ENCODE results near the gene MYG1.
"Not testable (repeated sequence)": the region's sequence is repeated elsewhere in the genome, so short reads cannot be mapped to it uniquely, and the experiment has no call there.

The MYG1 gene

GRCh38 chr12:53328043-53328435 lies 28.5 kb downstream of the MYG1 start:
- no peak overlapping the region for H3K4me3 ChIP-seq (ENCODE audit: low read depth, low read length)
- ChIA-PET CTCF (interaction anchor here (0.7 to 12.7 kb wide), 7 partner anchors 15 to 433 kb away, joined by 3 to 156 read pairs (median 19); partner anchors contain the start of gene NPFF), POLR2A (interaction anchor here (1.1 to 2.0 kb wide), 2 partner anchors 16 to 148 kb away, joined by 3 to 5 read pairs; partner anchors contain the start of gene ZNF740)

GRCh38 chr12:53330671-53331070 lies 31.2 kb downstream of the MYG1 start:
- ChIA-PET POLR2A (interaction anchor here (1.4 kb wide), 1 partner anchor 9 kb away, joined by 5 read pairs; the partner anchor contains the start of gene AAAS), CTCF (interaction anchor here (0.6 to 12.7 kb wide), 4 partner anchors 8 to 22 kb away, joined by 3 to 156 read pairs (median 4); no protein-coding TSS in a partner anchor)
- Histone ChIP-seq H3K4me1 (ENCODE audit: control insufficient read depth, insufficient read depth, low read length) (no peaks in the 10 kb centered on the region), H3K36me3 (ENCODE audit: control insufficient read depth in 2 of 2, insufficient read depth in 1 of 2, low read length in 2 of 2) (no peaks in the 10 kb centered on the region), H3K9me3 (ENCODE audit: control insufficient read depth, insufficient read depth, low read depth, low read length) (no peaks in the 10 kb centered on the region), H3K4me3 (ENCODE audit: low read depth, low read length) (no peak overlapping the region), H3K27ac (ENCODE audit: extremely low read depth, low read depth, low read length) (no peak overlapping the region)
- no peak for TF ChIP-seq EGR2 (tag by site-specific recombination; IDR thresholded peaks at IDR 0.05; ENCODE audit: low read depth)
- no peak for TF ChIP-seq ZNF488 (tag by site-specific recombination; IDR thresholded peaks at IDR 0.05)
- TF ChIP-seq, protein P1, sequence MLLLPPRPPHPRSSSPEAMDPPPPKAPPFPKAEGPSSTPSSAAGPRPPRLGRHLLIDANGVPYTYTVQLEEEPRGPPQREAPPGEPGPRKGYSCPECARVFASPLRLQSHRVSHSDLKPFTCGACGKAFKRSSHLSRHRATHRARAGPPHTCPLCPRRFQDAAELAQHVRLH (tag by site-specific recombination; IDR thresholded peaks at IDR 0.05): no peak
- no peak for TF ChIP-seq ZNF626 (tag by site-specific recombination; IDR thresholded peaks at IDR 0.05)
- no peak for TF ChIP-seq ZNF350 (tag by site-specific recombination; IDR thresholded peaks at IDR 0.05)
- TF ChIP-seq, protein P2, sequence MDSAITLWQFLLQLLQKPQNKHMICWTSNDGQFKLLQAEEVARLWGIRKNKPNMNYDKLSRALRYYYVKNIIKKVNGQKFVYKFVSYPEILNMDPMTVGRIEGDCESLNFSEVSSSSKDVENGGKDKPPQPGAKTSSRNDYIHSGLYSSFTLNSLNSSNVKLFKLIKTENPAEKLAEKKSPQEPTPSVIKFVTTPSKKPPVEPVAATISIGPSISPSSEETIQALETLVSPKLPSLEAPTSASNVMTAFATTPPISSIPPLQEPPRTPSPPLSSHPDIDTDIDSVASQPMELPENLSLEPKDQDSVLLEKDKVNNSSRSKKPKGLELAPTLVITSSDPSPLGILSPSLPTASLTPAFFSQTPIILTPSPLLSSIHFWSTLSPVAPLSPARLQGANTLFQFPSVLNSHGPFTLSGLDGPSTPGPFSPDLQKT (IDR thresholded peaks at IDR 0.05; ENCODE audit: borderline replicate concordance, low read depth, low read length): no peak

More at GRCh38 chr12:53328043-53328435, 28.5 kb downstream of the MYG1 start:
- Histone ChIP-seq H3K27ac (ENCODE audit: extremely low read depth, low read depth, low read length) (no peak overlapping the region), H3K9me3 (ENCODE audit: control insufficient read depth, insufficient read depth, low read depth, low read length) (no peaks in the 10 kb centered on the region), H3K4me1 (ENCODE audit: control insufficient read depth, insufficient read depth, low read length) (no peaks in the 10 kb centered on the region), H3K36me3 (ENCODE audit: control insufficient read depth in 2 of 2, insufficient read depth in 1 of 2, low read length in 2 of 2) (no peaks in the 10 kb centered on the region)
- no peak for TF ChIP-seq ZNF621 (tag by site-specific recombination; IDR thresholded peaks at IDR 0.05)

- H3K27ac ChIP-seq (ENCODE audit: extremely low read depth, low read depth, low read length); H3K9me3 ChIP-seq (ENCODE audit: control insufficient read depth, insufficient read depth, low read depth, low read length); H3K4me3 ChIP-seq (ENCODE audit: low read depth, low read length); H3K4me1 ChIP-seq (ENCODE audit: control insufficient read depth, insufficient read depth, low read length); H3K36me3 ChIP-seq (ENCODE audit: control insufficient read depth in 2 of 2, insufficient read depth in 1 of 2, low read length in 2 of 2): not testable (repeated sequence)
- ChIA-PET POLR2A (interaction anchor here (1.1 to 2.4 kb wide), 2 partner anchors 11 to 48 kb away, joined by 3 to 7 read pairs; partner anchors contain the start of genes AAAS and SP1), CTCF (interaction anchor here (1.0 to 12.7 kb wide), 3 partner anchors 9 to 177 kb away, joined by 3 to 156 read pairs (median 3); no protein-coding TSS in a partner anchor)
- TF ChIP-seq ZNF121 (tag by site-specific recombination; IDR thresholded peaks at IDR 0.05): peak; percentile 98
Measured at GRCh38 chr12:53332339-53332738, 32.8 kb downstream of the MYG1 start.

DNA sequence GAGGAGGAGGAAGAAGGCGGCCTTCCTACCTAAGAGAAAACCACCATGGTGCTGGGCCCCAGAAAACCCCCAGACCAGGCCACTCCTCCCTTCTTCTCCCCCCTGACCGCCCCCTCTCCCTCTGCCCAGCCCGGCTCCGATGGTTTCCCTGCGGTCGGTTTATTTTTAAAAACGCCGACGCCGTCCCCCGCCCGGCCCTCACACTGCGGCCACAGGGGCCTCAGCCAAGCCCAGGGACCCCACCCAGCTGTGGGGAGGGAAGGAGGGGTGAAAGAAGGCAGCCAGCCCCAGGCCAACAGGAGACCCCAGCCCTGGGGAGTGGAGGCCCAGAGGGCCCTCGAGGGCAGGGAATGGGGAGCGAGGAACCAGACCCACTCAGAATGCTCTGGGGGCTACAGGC lies 33.2 kb downstream of the MYG1 start:
- no peak overlapping the region for H3K27ac ChIP-seq (ENCODE audit: extremely low read depth, low read depth, low read length)
- H3K9me3 ChIP-seq (ENCODE audit: control insufficient read depth, insufficient read depth, low read depth, low read length): no peaks in the 10 kb centered on the region
- no peaks in the 10 kb centered on the region for H3K36me3 ChIP-seq (ENCODE audit: control insufficient read depth in 2 of 2, insufficient read depth in 1 of 2, low read length in 2 of 2)
- POLR2A ChIA-PET: interaction anchor here (0.6 to 2.4 kb wide), 3 partner anchors 11 to 86 kb away, joined by 3 to 7 read pairs (median 7); partner anchors contain the start of genes AAAS and SP1
- H3K4me3 ChIP-seq (ENCODE audit: low read depth, low read length): no peak overlapping the region
- H3K4me1 ChIP-seq (ENCODE audit: control insufficient read depth, insufficient read depth, low read length): no peaks in the 10 kb centered on the region
- CTCF ChIA-PET: interaction anchor here (1.0 to 12.7 kb wide), 2 partner anchors 11 to 177 kb away, joined by 3 to 156 read pairs; no protein-coding TSS in a partner anchor
- TF ChIP-seq ZSCAN5A (tag by site-specific recombination; IDR thresholded peaks at IDR 0.05) (no peak), AEBP2 (tag by site-specific recombination; IDR thresholded peaks at IDR 0.05; ENCODE audit: borderline replicate concordance) (no peak), ZNF248 (tag by site-specific recombination; IDR thresholded peaks at IDR 0.05) (no peak), ZNF621 (tag by site-specific recombination; IDR thresholded peaks at IDR 0.05) (no peak), MZF1 (tag by site-specific recombination; IDR thresholded peaks at IDR 0.05; ENCODE audit: borderline replicate concordance) (no peak), ZBTB6 (tag by site-specific recombination; IDR thresholded peaks at IDR 0.05) (no peak), SCRT2 (tag by site-specific recombination; IDR thresholded peaks at IDR 0.05) (no peak), ZNF302 (tag by site-specific recombination; IDR thresholded peaks at IDR 0.05; ENCODE audit: low read depth) (no peak), ZNF514 (tag by site-specific recombination; IDR thresholded peaks at IDR 0.05) (no peak), BCL11A (tag by site-specific recombination; IDR thresholded peaks at IDR 0.05; ENCODE audit: low read depth) (no peak), ZNF530 (tag by site-specific recombination; IDR thresholded peaks at IDR 0.05; ENCODE audit: low read depth) (no peak), ZBTB8A (tag by site-specific recombination; IDR thresholded peaks at IDR 0.05) (no peak), TRIM28 (IDR thresholded peaks at IDR 0.05; ENCODE audit: borderline replicate concordance, low read length) (no peak), HOXC10 (CRISPR knock-in tag; IDR thresholded peaks at IDR 0.05) (no peak)

Measured in HEK293 (cell line).